ENCODE results near the gene GPR137B. TPM values are rescaled to one million over a fixed set of nuclear protein-coding genes. Genes with fewer than 3 reads are reported as not detected.

Gene GPR137B
- polyA plus RNA-seq, 1 donor: 43.4 TPM

- no peak for DNase-seq
Measured at GRCh38 chr1:236253918-236254637, 111.7 kb downstream of the GPR137B start.

- no peak for DNase-seq
Measured at GRCh38 chr1:236257216-236257615, 114.9 kb downstream of the GPR137B start.

GRCh38 chr1:236258114-236258622 is 115.8 kb downstream of the GPR137B start:
- DNase-seq: no peak

Other genes starting within 250 kb of the GPR137B start
- gene NID1, start 77.4 kb upstream of the GPR137B start, polyA plus RNA-seq (ENCODE audit: insufficient read length): 177 TPM
- 13.9 TPM for gene ERO1B, start 139.4 kb downstream of the GPR137B start, polyA plus RNA-seq (ENCODE audit: insufficient read length)

Measured in left kidney (tissue), 2 donors.